Neural progenitor cell (in vitro differentiated cells): Measurements from ENCODE around the gene SYNM. TPM values are rescaled to one million over a fixed set of nuclear protein-coding genes. Genes with fewer than 3 reads are reported as not detected.

Experiments
- DNase-seq: peaks from one replicate; pipeline ENCODE4 v3.0.0-alpha.2; 2016; ENCODE audit warnings: low spot score
- H2AFZ ChIP-seq: fragments of 200-600 bp; sonication (generic); replicated peaks from 2 replicates; pipeline ENCODE4 v1.6.1; 2016; ENCODE audit warnings: antibody characterized with exemption
- H3F3A ChIP-seq: fragments of 200-600 bp; sonication (generic); 2 replicates; pipeline ENCODE4 v1.6.1; 2016; ENCODE audit warnings: antibody characterized with exemption, low read depth
- H3K27ac ChIP-seq: fragments of 200-600 bp; sonication (generic); 2 replicates; pipeline ENCODE4 v1.5.1; 2016; ENCODE audit warnings: mild to moderate bottlenecking
- H3K27me3 ChIP-seq: fragments of 200-600 bp; sonication (generic); 2 replicates; pipeline ENCODE4 v1.6.1; 2016; ENCODE audit warnings: mild to moderate bottlenecking, moderate library complexity
- H3K36me3 ChIP-seq: fragments of 200-600 bp; sonication (generic); 2 replicates; pipeline ENCODE4 v1.5.1; 2016
- H3K4me1 ChIP-seq: fragments of 200-600 bp; sonication (generic); 2 replicates; pipeline ENCODE4 v1.6.1; 2016; ENCODE audit warnings: mixed run types
- H3K4me2 ChIP-seq: fragments of 200-600 bp; sonication (generic); 2 replicates; pipeline ENCODE4 v1.6.1; 2016
- H3K4me3 ChIP-seq: fragments of 200-600 bp; sonication (generic); 2 replicates; pipeline ENCODE4 v1.5.1; 2016
- H3K79me2 ChIP-seq: fragments of 200-600 bp; sonication (generic); 2 replicates; pipeline ENCODE4 v1.6.1; 2016; ENCODE audit warnings: low read depth
- H3K9ac ChIP-seq: fragments of 200-600 bp; sonication (generic); 2 replicates; pipeline ENCODE4 v1.6.1; 2016
- H3K9me3 ChIP-seq: fragments of 200-600 bp; sonication (generic); 2 replicates; pipeline ENCODE4 v1.5.1; 2016; ENCODE audit warnings: low read depth
- H4K20me1 ChIP-seq: fragments of 200-600 bp; sonication (generic); 2 replicates; pipeline ENCODE4 v1.6.1; 2016; ENCODE audit warnings: low read depth
- H3K27ac Mint-ChIP-seq: 3 replicates; pipeline ENCODE4 v1.8.0; 2021; ENCODE audit warnings: mixed read lengths
- H3K27me3 Mint-ChIP-seq: 2 replicates; pipeline ENCODE4 v1.8.0; 2022; ENCODE audit warnings: low read depth, mild to moderate bottlenecking, inconsistent platforms, moderate library complexity, mixed read lengths; ENCODE audit not compliant: insufficient read depth
- H3K36me3 Mint-ChIP-seq: 3 replicates; pipeline ENCODE4 v1.8.0; 2021; ENCODE audit warnings: mixed read lengths
- H3K4me1 Mint-ChIP-seq: 3 replicates; pipeline ENCODE4 v1.8.0; 2021; ENCODE audit warnings: mixed read lengths
- H3K4me3 Mint-ChIP-seq: 3 replicates; pipeline ENCODE4 v1.8.0; 2021; ENCODE audit warnings: mild to moderate bottlenecking, moderate library complexity, mixed read lengths
- H3K9me3 Mint-ChIP-seq: 3 replicates; pipeline ENCODE4 v1.8.0; 2020; ENCODE audit warnings: mixed read lengths
- CTCF ChIP-seq: fragments of 200-600 bp; sonication (generic); IDR thresholded peaks from 2 replicates; pipeline ENCODE4 v1.5.1; 2017; ENCODE audit warnings: antibody characterized with exemption, mild to moderate bottlenecking
- EZH2 ChIP-seq: fragments of 200-600 bp; sonication (generic); IDR thresholded peaks from 2 replicates; pipeline ENCODE4 v1.6.1; 2017; ENCODE audit warnings: antibody characterized with exemption, mild to moderate bottlenecking, moderate library complexity
- EZH2phosphoT487 ChIP-seq: fragments of 200-600 bp; sonication (generic); IDR thresholded peaks from 2 replicates; pipeline ENCODE4 v1.6.1; 2017; ENCODE audit warnings: antibody characterized with exemption
- total RNA-seq: library from RNA; depleted of rRNA; stranded (reverse); fragments of >200 nt; gene quantifications from 2 replicates; pipeline ENCODE4 v1.2.3, GENCODE V29; 2015; ENCODE audit warnings: low replicate concordance

SYNM gene
- total RNA-seq, 1 donor from 2014 or later: 0.97 TPM

DNA sequence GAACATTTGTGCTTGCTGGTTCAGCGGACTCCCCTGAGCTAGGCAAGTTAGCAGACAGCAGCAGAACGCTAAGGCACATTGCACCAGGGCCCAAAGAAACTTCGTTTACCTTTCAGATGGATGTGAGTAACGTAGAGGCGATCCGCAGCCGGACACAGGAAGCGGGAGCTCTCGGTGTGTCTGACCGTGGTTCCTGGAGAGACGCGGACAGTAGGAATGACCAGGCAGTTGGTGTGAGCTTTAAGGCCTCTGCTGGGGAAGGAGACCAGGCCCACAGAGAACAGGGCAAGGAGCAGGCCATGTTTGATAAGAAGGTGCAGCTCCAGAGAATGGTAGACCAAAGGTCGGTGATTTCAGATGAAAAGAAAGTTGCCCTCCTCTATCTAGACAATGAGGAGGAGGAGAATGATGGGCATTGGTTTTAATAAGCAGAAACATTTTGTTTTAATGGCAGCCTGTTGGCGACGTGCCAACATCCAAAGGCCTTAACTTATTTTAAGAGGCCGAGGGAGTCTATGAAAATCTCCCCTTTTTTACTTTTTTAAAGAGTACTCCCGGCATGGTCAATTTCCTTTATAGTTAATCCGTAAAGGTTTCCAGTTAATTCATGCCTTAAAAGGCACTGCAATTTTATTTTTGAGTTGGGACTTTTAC, 27.9 kb downstream of the SYNM start:
- no peak for DNase-seq
- Histone ChIP-seq H3K4me3 (no peak overlapping the region), H3K27me3 (no peaks in the 10 kb centered on the region), H3K9me3 (no peaks in the 10 kb centered on the region), H3K27ac (no peak overlapping the region), H3K4me1 (no peaks in the 10 kb centered on the region), H3K36me3 (no peaks in the 10 kb centered on the region), H4K20me1 (no peaks in the 10 kb centered on the region), H2AFZ (no peak overlapping the region), H3K79me2 (no peaks in the 10 kb centered on the region), H3K4me2 (no peak overlapping the region), H3K9ac (no peak overlapping the region), H3F3A (no peaks in the 10 kb centered on the region)
- TF ChIP-seq CTCF (no peak), EZH2 (no peak)
- no peaks in the 10 kb centered on the region for H3K9me3 Mint-ChIP-seq
- H3K27me3 Mint-ChIP-seq: no peaks in the 10 kb centered on the region
- H3K4me1 Mint-ChIP-seq: peaks cover 10% of the 10 kb centered on the region
- no peak overlapping the region for H3K27ac Mint-ChIP-seq
- H3K36me3 Mint-ChIP-seq: peaks cover 31% of the 10 kb centered on the region
- H3K4me3 Mint-ChIP-seq: no peak overlapping the region

DNA sequence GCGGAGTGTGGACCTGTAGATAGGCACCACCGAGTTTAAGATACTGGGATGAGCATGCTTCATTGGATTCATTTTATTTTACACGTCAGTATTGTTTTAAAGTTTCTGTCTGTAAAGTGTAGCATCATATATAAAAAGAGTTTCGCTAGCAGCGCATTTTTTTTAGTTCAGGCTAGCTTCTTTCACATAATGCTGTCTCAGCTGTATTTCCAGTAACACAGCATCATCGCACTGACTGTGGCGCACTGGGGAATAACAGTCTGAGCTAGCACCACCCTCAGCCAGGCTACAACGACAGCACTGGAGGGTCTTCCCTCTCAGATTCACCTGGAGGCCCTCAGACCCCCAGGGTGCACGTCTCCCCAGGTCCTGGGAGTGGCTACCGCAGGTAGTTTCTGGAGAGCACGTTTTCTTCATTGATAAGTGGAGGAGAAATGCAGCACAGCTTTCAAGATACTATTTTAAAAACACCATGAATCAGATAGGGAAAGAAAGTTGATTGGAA, 29.5 kb downstream of the SYNM start:
- no peak overlapping the region for H3K4me3 Mint-ChIP-seq
- no peaks in the 10 kb centered on the region for H3K27me3 Mint-ChIP-seq
- H3K27ac ChIP-seq: no peak overlapping the region
- H3K36me3 Mint-ChIP-seq: peaks cover 25% of the 10 kb centered on the region
- TF ChIP-seq CTCF (no peak), EZH2 (no peak), EZH2phosphoT487 (no peak)
- H3K9me3 ChIP-seq: no peaks in the 10 kb centered on the region
- no peak overlapping the region for H3K27ac Mint-ChIP-seq
- no peak for DNase-seq
- no peaks in the 10 kb centered on the region for H3K9me3 Mint-ChIP-seq
- no peaks in the 10 kb centered on the region for H3K4me1 ChIP-seq
- H3K79me2 ChIP-seq: no peaks in the 10 kb centered on the region
- no peak overlapping the region for H3K4me2 ChIP-seq
- H3K36me3 ChIP-seq: no peaks in the 10 kb centered on the region
- peaks cover 15% of the 10 kb centered on the region for H3K4me1 Mint-ChIP-seq
- no peak overlapping the region for H2AFZ ChIP-seq
- no peak overlapping the region for H3K9ac ChIP-seq
- H3K27me3 ChIP-seq: no peaks in the 10 kb centered on the region
- no peak overlapping the region for H3K4me3 ChIP-seq
- H3F3A ChIP-seq: no peaks in the 10 kb centered on the region
- no peaks in the 10 kb centered on the region for H4K20me1 ChIP-seq

DNA sequence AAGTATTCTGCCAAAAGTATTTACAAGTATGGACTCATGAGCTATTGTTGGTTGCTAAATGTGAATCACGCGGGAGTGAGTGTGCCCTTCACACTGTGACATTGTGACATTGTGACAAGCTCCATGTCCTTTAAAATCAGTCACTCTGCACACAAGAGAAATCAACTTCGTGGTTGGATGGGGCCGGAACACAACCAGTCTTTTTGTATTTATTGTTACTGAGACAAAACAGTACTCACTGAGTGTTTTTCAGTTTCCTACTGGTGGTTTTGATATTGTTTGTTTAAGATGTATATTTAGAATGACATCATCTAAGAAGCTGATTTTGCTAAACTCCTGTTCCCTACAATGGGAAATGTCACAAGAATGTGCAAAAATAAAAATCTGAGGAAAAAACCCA, 30.3 kb downstream of the SYNM start:
- no peaks in the 10 kb centered on the region for H3K4me1 ChIP-seq
- Mint-ChIP-seq H3K9me3 (no peaks in the 10 kb centered on the region), H3K36me3 (peaks cover 20% of the 10 kb centered on the region), H3K27ac (no peak overlapping the region), H3K4me1 (peaks cover 15% of the 10 kb centered on the region), H3K4me3 (no peak overlapping the region), H3K27me3 (no peaks in the 10 kb centered on the region)
- no peaks in the 10 kb centered on the region for H3K36me3 ChIP-seq
- TF ChIP-seq EZH2: no peak
- no peaks in the 10 kb centered on the region for H3K79me2 ChIP-seq
- no peaks in the 10 kb centered on the region for H3K9me3 ChIP-seq
- no peak for DNase-seq
- no peaks in the 10 kb centered on the region for H3K27me3 ChIP-seq
- H3F3A ChIP-seq: no peaks in the 10 kb centered on the region
- no peak overlapping the region for H2AFZ ChIP-seq
- H4K20me1 ChIP-seq: no peaks in the 10 kb centered on the region
- no peak overlapping the region for H3K9ac ChIP-seq
- H3K4me3 ChIP-seq: no peak overlapping the region
- no peak overlapping the region for H3K27ac ChIP-seq
- H3K4me2 ChIP-seq: no peak overlapping the region

GRCh38 chr15:99137111-99137546, 32.2 kb downstream of the SYNM start:
- H3K4me3 ChIP-seq: no peak overlapping the region
- no peaks in the 10 kb centered on the region for H3K36me3 ChIP-seq
- no peak overlapping the region for H3K9ac ChIP-seq
- H3F3A ChIP-seq: peaks cover 1% of the 10 kb centered on the region
- H3K4me3 Mint-ChIP-seq: no peak overlapping the region
- no peak overlapping the region for H3K27ac Mint-ChIP-seq
- H3K9me3 Mint-ChIP-seq: no peaks in the 10 kb centered on the region
- no peak overlapping the region for H3K4me2 ChIP-seq
- no peak for DNase-seq
- H3K4me1 ChIP-seq: peaks cover 5% of the 10 kb centered on the region
- no peaks in the 10 kb centered on the region for H3K27me3 ChIP-seq
- no peaks in the 10 kb centered on the region for H3K27me3 Mint-ChIP-seq
- no peak overlapping the region for H2AFZ ChIP-seq
- H3K9me3 ChIP-seq: no peaks in the 10 kb centered on the region
- no peaks in the 10 kb centered on the region for H4K20me1 ChIP-seq
- H3K36me3 Mint-ChIP-seq: peaks cover 14% of the 10 kb centered on the region
- TF ChIP-seq EZH2: no peak
- TF ChIP-seq CTCF: no peak
- TF ChIP-seq EZH2phosphoT487: no peak
- no peaks in the 10 kb centered on the region for H3K79me2 ChIP-seq
- peaks cover 17% of the 10 kb centered on the region for H3K4me1 Mint-ChIP-seq
- H3K27ac ChIP-seq: no peak overlapping the region
